GM12878 (cell line): ENCODE data around the gene SYNPO. TPM values are rescaled to one million over a fixed set of nuclear protein-coding genes. Genes with fewer than 3 reads are reported as not detected.

ENCODE experiments used
- BCL11A ChIP-seq: IDR thresholded peaks from 2 replicates; pipeline ENCODE4 v1.6.1; 2011; ENCODE audit warnings: low read depth, low read length
- CHD2 ChIP-seq: IDR thresholded peaks from 2 replicates; pipeline ENCODE4 v1.6.1; 2011; ENCODE audit warnings: low read depth, low read length, improper control_type of control experiment, borderline replicate concordance
- CREB1 ChIP-seq: IDR thresholded peaks from 2 replicates; pipeline ENCODE4 v1.6.1; 2012; ENCODE audit warnings: low read depth, mild to moderate bottlenecking, inconsistent platforms
- HDGF ChIP-seq: fragments of 450-650 bp; IDR thresholded peaks from 2 replicates; pipeline ENCODE4 v1.6.1; 2016; ENCODE audit warnings: antibody characterized with exemption
- IRF5 ChIP-seq: fragments of 450-650 bp; IDR thresholded peaks from 2 replicates; pipeline ENCODE4 v1.6.1; 2017; ENCODE audit warnings: borderline replicate concordance
- MTA2 ChIP-seq: fragments of 450-650 bp; IDR thresholded peaks from 2 replicates; pipeline ENCODE4 v1.6.1; 2016; ENCODE audit warnings: low read depth, mild to moderate bottlenecking, moderate library complexity
- PRDM15 ChIP-seq: fragments of 450-650 bp; formaldehyde crosslinking; IDR thresholded peaks from 2 replicates; pipeline ENCODE4 v1.4.0; 2020; ENCODE audit warnings: mild to moderate bottlenecking, moderate library complexity
- RCOR1 ChIP-seq: conservative IDR thresholded peaks from 2 replicates; pipeline ENCODE4 v1.6.1; 2012; ENCODE audit warnings: low read depth, low read length, improper control_type of control experiment
- SIX5 ChIP-seq: IDR thresholded peaks from 2 replicates; pipeline ENCODE4 v1.6.1; 2011; ENCODE audit warnings: mild to moderate bottlenecking, low read depth, low read length, moderate library complexity; ENCODE audit not compliant: severe bottlenecking
- SKIL ChIP-seq: fragments of 450-650 bp; IDR thresholded peaks from 2 replicates; pipeline ENCODE4 v1.6.1; 2017; ENCODE audit warnings: mild to moderate bottlenecking, low read depth, inconsistent platforms; ENCODE audit not compliant: poor library complexity, severe bottlenecking
- SMARCA5 ChIP-seq: fragments of 450-650 bp; IDR thresholded peaks from 2 replicates; pipeline ENCODE4 v1.6.1; 2017; ENCODE audit warnings: mild to moderate bottlenecking
- polyA plus RNA-seq, 11 experiments: library from polyadenylated mRNA; depleted of rRNA in 4 of 11; unstranded in 6 of 11; stranded (reverse) in 5 of 11; fragments of >200 nt; fragmentation: Nextera tagmentation in 4 of 11; fragmentation: Illumina TruSeq in 1 of 11; extraction: Ambion mirVana in 4 of 11; extraction: Trizol in 1 of 11; gene quantifications; 1 replicate in 1 of 11; 2 replicates in 10 of 11; pipeline versions ENCODE4 v1.2.1 to v1.2.3, GENCODE V29; 2011 to 2016; ENCODE audit warnings: inconsistent platforms in 2 of 11, missing spikeins in 2 of 11, low read depth in 1 of 11
- total RNA-seq, 4 experiments: library from RNA; depleted of rRNA in 3 of 4; stranded (reverse); fragments of >200 nt in 3 of 4; fragmentation: Illumina TruSeq in 1 of 4; extraction: Trizol in 1 of 4; gene quantifications; 2 replicates each; pipeline versions ENCODE4 v1.2.1 to v1.2.3, GENCODE V29; 2013 to 2021

The SYNPO gene
- total and polyA plus RNA-seq, 10 of the 15 experiments (the other 5 are each of a cell fraction or from before 2014, with no cell fraction given): 0.77 to 21.0 (median 3.9) TPM

GRCh38 chr5:150624334-150625163 lies 15.9 kb upstream of the SYNPO start (continued):
- TF ChIP-seq SKIL (no peak), IRF5 (no peak), CHD2 (no peak), SIX5 (no peak), HDGF (peak; percentile 94), PRDM15 (CRISPR knock-in tag) (no peak), CREB1 (no peak), BCL11A (no peak), RCOR1 (no peak), MTA2 (no peak), SMARCA5 (0 out of 2 replicates have a peak, but pooled peaks have one; percentile 55)
